ENCODE results near the gene ATF4. TPM values are rescaled to one million over a fixed set of nuclear protein-coding genes. Genes with fewer than 3 reads are reported as not detected.

Gene ATF4
- total and polyA plus RNA-seq, 2 of the 13 experiments (the other 11 are each of a cell fraction or from before 2014, with no cell fraction given), result 486 to 1,297 TPM

GRCh38 chr22:39532215-39533073 lies 12.1 kb downstream of the ATF4 start, which contains the start of gene RPS19BP1 (continued):
- TF ChIP-seq SMAD1 (CRISPR knock-in tag; IDR thresholded peaks at IDR 0.05; ENCODE audit: borderline replicate concordance, low read depth) (no peak), ATF7 (IDR thresholded peaks at IDR 0.05) (no peak), ATF7 (CRISPR knock-in tag; IDR thresholded peaks at IDR 0.05) (no peak), CTCF (CRISPR knock-in tag; IDR thresholded peaks at IDR 0.05) (peak; percentile 3; the same call in 1 of the 2 replicates), MEF2D (CRISPR knock-in tag; IDR thresholded peaks at IDR 0.05) (peak; percentile 13; the same call in 1 of the 2 replicates), MTF2 (CRISPR knock-in tag; IDR thresholded peaks at IDR 0.05; ENCODE audit: borderline replicate concordance) (0 out of 2 replicates have a peak, but pooled peaks have one; percentile 47), ARID2 (CRISPR knock-in tag; IDR thresholded peaks at IDR 0.05; ENCODE audit: borderline replicate concordance) (no peak), DNMT3B (CRISPR knock-in tag; conservative IDR thresholded peaks at IDR 0.05) (no peak), HMG20B (CRISPR knock-in tag; conservative IDR thresholded peaks at IDR 0.05) (no peak), HMGA1 (CRISPR knock-in tag; conservative IDR thresholded peaks at IDR 0.05) (no peak), HHEX (CRISPR knock-in tag; IDR thresholded peaks at IDR 0.05) (no peak), ZNF839 (CRISPR knock-in tag; IDR thresholded peaks at IDR 0.05; ENCODE audit: borderline replicate concordance) (peak; percentile 79), NR2F6 (IDR thresholded peaks at IDR 0.05) (no peak), NR2F6 (CRISPR knock-in tag; IDR thresholded peaks at IDR 0.05) (no peak; the same call in 1 of the 2 replicates), TBX2 (CRISPR knock-in tag; IDR thresholded peaks at IDR 0.05; ENCODE audit: borderline replicate concordance) (peak; percentile 86), SMARCC2 (IDR thresholded peaks at IDR 0.05) (no peak), GATAD1 (CRISPR knock-in tag; IDR thresholded peaks at IDR 0.05) (peak; percentile 87), ZNF446 (CRISPR knock-in tag; IDR thresholded peaks at IDR 0.05) (no peak)
- TF ChIP-seq, protein P1, sequence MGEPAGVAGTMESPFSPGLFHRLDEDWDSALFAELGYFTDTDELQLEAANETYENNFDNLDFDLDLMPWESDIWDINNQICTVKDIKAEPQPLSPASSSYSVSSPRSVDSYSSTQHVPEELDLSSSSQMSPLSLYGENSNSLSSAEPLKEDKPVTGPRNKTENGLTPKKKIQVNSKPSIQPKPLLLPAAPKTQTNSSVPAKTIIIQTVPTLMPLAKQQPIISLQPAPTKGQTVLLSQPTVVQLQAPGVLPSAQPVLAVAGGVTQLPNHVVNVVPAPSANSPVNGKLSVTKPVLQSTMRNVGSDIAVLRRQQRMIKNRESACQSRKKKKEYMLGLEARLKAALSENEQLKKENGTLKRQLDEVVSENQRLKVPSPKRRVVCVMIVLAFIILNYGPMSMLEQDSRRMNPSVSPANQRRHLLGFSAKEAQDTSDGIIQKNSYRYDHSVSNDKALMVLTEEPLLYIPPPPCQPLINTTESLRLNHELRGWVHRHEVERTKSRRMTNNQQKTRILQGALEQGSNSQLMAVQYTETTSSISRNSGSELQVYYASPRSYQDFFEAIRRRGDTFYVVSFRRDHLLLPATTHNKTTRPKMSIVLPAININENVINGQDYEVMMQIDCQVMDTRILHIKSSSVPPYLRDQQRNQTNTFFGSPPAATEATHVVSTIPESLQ (CRISPR knock-in tag; conservative IDR thresholded peaks at IDR 0.05), result no peak
- TF ChIP-seq, protein P2, sequence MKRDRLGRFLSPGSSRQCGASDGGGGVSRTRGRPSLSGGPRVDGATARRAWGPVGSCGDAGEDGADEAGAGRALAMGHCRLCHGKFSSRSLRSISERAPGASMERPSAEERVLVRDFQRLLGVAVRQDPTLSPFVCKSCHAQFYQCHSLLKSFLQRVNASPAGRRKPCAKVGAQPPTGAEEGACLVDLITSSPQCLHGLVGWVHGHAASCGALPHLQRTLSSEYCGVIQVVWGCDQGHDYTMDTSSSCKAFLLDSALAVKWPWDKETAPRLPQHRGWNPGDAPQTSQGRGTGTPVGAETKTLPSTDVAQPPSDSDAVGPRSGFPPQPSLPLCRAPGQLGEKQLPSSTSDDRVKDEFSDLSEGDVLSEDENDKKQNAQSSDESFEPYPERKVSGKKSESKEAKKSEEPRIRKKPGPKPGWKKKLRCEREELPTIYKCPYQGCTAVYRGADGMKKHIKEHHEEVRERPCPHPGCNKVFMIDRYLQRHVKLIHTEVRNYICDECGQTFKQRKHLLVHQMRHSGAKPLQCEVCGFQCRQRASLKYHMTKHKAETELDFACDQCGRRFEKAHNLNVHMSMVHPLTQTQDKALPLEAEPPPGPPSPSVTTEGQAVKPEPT (CRISPR knock-in tag; IDR thresholded peaks at IDR 0.05; ENCODE audit: low read depth), result peak; percentile 87; the same call in 1 of the 2 replicates
- TF ChIP-seq, protein P3, sequence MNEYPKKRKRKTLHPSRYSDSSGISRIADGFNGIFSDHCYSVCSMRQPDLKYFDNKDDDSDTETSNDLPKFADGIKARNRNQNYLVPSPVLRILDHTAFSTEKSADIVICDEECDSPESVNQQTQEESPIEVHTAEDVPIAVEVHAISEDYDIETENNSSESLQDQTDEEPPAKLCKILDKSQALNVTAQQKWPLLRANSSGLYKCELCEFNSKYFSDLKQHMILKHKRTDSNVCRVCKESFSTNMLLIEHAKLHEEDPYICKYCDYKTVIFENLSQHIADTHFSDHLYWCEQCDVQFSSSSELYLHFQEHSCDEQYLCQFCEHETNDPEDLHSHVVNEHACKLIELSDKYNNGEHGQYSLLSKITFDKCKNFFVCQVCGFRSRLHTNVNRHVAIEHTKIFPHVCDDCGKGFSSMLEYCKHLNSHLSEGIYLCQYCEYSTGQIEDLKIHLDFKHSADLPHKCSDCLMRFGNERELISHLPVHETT (CRISPR knock-in tag; conservative IDR thresholded peaks at IDR 0.05), result no peak

All from HepG2 (cell line).